DOHH2 (cell line): ENCODE data around the gene SERINC2.

ENCODE experiments used
- CTCF ChIP-seq: fragments of 200-600 bp; sonication (generic); IDR thresholded peaks from one replicate; pipeline ENCODE4 v1.5.1; 2014; ENCODE audit warnings: antibody characterized with exemption, mild to moderate bottlenecking, low read depth, low read length; ENCODE audit not compliant: poor library complexity, severe bottlenecking
- EZH2phosphoT487 ChIP-seq: fragments of 200-600 bp; sonication (generic); IDR thresholded peaks from 2 replicates; pipeline ENCODE4 v1.6.1; 2017; ENCODE audit warnings: borderline replicate concordance, mild to moderate bottlenecking, antibody characterized with exemption, low read length, moderate library complexity, mixed read lengths

- TF ChIP-seq CTCF (no peak), EZH2phosphoT487 (no peak)
Observed at GRCh38 chr1:31441073-31441472, 28.1 kb downstream of the SERINC2 start.
